ENCODE results near the gene ZBTB20.

GRCh38 chr3:114775395-114775794 is 371.7 kb downstream of the ZBTB20 start:
- TF ChIP-seq CTCF (IDR thresholded peaks at IDR 0.05) (no peak), EZH2 (IDR thresholded peaks at IDR 0.05; ENCODE audit: borderline replicate concordance, insufficient read depth, low read depth, low read length, poor library complexity, severe bottlenecking) (no peak)

Data from B cell (primary cell).